ENCODE measurements around the gene NPTN.

The NPTN gene

DNA sequence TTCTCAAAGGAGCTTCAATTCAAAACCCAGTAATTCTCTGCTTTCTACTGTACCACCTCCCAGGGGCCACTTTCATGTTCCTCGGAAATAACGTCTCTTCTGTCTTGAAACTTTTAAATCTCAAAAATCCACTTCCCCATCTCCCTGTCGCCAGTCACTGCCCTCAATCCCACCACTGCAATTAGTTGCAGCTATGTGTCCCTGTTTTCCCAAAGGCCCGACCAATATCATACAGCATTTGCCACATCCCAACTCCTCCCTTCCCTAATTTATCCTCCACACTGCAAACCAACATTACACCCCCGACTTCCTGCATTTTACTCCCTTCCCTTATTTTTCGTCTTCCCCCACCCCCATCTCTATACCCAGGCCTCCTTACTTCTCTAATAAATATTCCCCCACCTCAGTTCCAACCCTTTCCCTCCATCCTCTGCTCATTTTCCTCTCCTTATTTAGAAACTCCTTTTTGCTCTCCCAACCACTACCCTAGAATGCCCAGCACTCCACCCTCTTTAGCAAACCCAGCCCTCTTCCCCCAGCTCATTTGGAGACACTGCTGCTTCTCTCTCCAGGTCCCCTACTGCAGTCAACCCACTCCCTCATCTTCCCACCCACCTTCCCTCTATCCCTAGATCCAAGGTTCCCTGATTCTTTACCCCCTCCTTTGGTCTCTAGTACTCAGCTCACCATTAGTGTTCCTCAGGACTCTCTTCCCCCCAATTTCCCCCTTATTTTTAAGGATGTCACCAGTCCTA is 1.1 kb downstream of the NPTN start:
- DNase-seq: no peak

DNA sequence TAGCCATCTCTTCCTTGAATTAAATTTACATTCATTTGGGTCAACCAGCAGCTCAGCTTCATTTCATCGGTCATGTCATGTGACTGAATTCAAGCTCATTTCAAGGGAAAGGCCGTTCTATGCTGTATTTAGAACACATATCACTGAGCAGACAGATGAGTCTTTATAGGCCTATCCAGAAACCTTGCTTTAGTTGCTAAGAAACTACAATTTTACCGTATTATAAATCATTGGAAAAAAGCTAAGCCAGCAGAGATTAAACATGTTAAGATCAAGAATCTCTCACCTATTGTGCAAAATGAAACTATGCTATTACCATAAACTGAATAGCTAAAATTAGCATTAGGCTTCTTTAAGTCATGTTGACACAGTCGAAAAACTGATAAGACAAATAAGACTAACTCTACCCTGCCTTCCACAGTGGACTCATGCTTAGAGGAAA is 2.2 kb downstream of the NPTN start:
- no peak for DNase-seq

DNA sequence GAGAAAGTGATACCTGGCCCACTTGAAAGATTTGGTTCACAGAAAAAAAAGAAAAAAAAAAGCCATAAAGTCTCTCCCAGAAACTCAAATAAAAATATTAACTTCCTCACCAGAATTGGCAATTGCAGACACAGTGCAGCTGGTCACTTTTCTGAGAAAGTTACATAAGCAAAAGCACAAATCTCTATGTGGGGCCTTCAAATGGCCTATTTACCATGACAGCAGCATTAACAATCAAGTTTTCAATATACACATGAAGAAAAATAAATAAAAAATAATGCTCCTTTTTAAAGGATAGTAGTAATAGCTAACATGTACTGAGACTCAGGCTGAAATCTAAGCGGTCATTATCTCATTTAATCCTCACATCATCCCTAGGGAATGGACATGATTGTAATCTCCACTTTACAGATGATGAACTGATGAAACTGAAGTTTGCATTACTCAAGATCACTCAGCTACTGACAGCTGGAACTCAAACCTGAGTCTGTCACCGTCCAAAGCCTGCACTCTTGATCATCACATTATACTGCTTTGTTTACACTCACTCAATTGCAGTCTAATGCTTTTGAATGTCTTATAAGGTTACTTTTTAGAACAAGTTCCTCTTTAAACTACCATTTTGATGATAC is 3.3 kb downstream of the NPTN start:
- no peak for DNase-seq

DNA sequence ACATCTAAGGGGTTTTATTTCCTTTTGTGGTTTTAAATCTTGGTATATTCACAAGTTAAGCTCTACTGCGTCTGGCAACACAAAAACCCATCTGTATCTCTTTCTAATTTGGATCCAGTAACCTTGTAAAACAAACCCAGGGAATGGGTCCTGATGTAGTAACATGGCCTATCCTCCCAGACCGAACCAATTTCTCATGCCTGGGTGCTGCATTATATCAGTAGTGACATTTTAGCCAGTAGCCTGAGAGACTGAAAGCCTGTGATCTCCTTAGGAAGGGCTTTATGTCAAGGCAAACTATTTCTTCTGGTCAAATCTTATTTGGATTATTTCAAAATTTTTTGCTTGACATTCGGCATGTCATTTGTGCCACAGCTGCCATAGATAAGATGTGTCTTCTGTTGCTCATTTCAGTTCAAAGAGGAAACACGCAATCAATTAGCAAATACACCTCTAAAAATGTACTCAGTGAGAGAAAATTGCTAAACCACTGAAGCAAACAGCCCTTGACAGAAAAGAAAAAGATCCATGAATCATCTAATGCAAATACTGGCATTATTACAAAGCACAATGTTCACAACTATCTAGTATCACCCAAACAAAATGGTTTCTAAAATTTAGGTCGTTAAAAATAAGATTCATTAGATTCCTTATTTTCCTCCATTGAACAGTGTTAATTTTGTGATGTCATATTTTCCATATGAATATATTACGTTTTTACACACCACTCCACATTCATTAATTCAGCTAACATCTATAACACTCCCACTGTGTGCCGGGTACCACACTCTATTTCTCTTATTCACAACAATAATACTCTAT is 4.0 kb downstream of the NPTN start:
- no peak for DNase-seq

DNA sequence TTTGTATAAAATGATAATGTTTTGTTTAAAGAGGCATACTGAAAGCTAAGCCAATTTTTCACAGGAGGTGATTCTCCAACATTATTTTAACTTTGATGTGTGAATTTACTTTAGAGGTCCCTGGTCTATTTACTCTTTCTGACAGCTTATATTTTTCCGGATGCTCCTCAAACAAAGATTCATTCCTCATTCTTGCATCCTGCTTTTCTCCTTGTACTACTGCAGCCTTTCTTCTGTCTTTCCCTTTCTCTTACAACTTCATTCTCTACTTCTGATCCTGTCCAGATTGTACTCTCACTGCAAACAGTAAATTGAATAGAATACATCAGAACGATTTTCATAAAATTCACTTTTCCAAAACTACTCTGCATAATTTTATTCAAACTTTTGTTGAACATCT is 5.1 kb downstream of the NPTN start:
- no peak for DNase-seq

DNA sequence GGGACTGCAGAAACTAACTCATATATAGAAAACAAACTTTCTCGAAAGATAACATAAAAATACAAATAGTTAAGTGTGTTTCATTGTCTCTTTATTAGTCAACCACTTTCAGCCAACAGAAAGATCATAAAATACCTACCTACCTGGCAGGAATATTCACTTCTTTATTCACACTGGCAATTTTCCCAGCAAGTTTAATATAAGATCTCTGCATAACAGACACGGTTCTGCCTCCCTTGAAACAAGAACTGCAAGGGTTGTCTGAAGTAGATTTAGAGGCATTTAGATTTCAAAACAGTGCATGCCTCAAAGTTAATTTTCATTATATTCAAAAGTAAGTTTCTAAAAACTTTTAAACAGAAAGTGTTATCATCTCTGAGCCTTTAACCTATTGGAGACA is 7.1 kb downstream of the NPTN start:
- DNase-seq: no peak

DNA sequence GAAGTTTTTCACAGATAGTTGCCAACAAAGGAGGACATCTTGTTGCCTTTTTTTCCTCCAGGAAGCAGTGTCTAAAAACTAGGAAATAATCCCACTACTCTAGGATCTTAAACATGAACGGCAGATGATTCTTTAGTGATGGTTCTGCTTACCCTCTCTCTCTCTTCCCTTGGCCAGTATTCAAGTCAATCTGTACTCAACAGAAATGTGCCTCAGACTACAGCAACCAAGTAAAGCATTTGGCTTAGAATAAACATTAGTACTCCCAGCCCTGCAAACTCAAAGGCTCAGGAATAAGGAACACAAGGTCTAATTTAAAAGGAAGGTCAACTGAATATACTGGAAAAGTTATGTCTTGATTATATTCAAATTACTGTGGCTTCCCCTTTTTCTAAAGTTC is 8.7 kb downstream of the NPTN start:
- no peak for DNase-seq

DNA sequence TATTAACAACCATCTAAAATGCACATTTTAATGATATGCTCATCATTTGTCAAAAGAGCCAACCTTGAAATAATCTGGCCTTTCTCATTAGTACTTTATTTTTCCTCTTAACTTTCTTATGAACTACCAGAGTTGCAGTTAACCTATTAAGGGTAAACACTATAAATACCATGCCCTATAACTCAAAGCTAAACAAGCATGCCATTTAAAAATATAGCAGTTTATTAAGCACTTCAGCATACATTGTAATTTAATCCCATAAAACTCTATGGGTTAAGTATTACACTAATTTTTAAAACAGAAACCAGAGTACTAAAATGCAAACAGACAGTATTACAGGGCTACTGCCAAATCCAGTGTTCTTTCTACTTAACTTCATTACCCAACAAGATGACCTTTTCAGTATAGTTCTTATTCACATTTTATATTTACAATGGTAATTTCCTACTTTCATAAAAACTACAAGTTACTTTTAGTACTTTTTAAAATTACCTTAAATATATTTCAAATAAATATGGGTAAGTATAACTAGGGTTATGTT is 11.8 kb downstream of the NPTN start:
- no peak for DNase-seq

DNA sequence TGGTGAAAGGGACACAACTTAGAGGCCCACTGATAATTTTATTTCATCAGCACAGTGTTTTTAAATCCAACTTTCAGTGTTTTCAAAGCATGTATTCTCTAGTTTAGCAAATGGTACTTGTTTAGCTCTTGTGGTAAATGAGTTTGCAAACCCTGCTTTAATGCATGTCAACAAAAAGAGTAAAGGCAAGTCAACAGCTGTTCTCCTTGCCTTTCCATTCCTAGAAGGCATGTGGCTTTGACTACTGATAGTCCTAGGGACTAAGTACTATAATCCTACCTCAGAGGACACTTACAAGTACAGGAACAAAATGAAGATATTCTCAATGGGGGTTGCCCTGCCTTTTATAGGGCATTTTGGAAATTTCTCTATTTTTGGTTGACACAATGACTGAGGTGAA is 13.1 kb downstream of the NPTN start:
- DNase-seq: no peak

DNA sequence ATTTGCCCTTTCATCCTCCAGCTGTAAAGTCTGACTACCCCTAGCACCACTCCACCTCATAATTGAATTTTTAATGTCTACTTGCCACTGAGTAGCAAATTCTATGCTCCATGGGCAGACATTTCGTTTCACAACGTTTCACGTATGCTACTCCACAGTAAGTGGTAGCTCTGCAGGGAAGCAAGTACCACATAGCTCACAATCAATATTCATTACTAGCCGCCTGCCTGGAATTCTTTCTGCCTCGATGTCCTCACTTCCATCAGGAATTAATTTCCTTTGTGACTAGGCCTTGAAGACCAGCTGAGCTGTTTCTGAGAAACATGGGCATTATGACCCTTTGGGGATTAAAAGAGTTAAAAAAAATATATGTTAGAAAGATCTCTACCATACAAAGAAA is 15.3 kb downstream of the NPTN start:
- no peak for DNase-seq

DNA sequence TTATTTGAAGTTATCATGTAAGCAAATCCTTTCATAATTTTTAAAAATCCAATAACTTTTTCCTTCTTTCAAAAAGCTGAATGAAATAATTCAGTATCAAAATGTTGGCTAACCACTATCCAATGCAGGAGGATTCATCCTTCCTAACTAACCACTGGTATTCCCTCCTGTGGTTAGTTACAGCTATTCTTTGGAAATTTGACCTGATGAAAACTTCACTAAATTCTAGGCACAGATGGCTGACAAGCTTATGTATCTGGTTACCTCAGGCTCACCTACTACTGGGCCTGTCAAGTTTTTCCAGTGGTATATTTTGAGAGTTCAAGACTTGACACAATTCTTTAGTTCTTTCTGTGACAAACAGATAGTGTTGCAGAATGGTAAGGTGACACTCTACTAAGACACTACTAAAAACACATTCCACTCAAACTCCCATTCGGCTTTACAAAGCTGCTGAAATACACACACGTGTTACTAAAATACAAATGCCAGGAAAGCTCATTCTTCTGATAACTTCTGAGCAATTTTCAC is 15.8 kb downstream of the NPTN start:
- no peak for DNase-seq

DNA sequence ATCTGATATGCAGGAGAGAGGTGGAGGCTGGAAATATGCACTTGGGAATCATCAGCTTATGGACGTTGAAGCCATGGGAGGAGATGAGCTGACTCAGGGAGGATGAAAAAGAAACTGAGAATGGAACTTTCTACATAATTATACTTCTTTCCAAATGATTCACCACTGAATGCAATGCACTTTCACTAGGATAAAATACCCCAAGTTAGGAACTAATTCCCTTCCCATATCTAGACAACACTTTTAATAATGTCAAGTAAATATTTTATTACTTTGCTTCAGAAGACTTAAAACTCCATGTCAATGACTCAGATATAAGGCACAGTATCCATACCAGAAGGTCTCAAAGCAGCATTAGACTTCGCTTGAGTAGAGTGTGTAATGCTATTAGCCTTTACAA is 24.2 kb downstream of the NPTN start:
- no peak for DNase-seq

DNA sequence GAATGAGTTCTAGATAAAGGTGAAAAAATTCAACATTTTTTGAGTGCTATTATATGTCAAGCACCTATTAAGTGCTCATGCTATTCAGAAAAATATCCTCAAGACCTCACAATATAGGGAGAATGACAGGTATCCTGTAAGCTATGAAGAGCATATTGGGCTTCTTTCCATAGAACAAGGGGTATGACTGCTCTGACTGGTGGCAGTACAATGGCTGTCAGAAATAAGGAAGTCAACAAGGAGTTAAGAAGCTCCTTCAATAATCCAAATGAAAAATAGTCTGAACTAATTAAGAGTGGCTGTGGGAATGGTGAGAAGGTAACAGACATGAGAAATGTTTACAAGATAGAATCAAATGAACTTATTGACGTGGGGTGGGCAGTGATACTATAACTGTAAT is 24.7 kb downstream of the NPTN start:
- DNase-seq: no peak

DNA sequence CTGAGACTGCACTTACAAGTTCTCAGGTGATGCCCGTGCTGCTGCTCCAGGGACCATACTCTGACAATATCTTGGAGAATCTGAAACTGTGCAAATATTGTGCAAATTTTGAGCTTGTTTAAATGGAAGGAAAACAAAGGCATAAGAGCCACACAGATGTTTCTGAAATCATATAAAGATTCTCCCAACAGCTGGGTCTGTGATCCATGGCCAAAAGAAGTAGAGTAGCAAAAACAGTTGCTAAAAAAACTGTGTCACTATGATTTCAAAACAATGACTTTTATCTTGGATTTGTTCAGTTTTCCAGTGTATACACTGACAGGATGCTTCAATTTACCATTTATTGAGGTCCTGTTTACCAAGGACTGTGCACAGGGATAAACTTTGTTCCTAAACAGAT is 25.3 kb downstream of the NPTN start:
- DNase-seq: no peak

DNA sequence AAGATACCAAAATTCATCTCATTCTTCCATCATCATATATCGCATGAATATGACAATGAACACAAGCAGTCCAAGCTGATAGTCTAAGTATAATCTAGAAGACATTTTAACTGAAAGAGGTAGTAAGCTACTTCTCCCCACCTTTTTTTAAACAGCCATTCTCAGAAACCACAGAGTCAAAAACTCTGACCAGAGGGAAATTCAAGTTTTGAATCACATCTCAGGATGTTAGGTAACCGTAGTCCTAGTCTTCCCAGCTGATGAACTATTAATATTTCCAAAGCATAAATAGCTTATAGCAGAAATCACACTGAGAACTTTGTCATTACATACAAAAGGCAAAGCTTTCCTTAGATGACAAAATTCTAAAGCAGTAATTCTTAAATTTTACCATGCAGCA is 25.8 kb downstream of the NPTN start:
- no peak for DNase-seq

DNA sequence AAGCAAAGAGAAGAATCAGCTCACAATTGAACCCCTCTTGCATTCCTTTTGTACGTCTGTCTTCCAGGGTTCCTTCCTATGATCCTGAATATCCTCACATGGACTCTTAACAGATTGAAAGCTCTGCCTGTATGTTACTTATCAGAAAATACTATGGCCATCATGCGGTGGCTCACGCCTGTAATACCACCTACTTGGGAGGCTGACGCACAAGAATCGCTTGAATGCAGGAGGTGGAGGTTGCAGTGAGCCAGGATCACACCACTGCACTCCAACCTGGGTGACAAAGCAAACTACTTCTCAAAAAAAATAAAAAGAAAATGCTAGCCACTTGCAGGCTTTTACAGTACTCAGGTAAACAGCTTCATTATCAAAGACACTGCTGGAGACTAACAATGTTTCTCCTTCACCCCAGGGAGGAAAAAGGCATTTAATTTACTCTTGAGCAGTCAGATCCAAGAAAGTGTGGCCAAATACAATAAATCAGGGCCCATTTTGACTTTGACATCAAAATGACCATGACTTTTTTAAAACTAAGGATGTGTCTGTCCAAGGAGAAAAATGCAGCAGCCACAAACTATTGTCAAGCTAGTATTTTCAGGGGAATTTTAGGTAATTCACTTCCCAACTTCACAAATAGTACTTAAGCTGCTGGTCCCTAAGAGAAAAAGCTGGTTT is 27.3 kb downstream of the NPTN start:
- DNase-seq: no peak

DNA sequence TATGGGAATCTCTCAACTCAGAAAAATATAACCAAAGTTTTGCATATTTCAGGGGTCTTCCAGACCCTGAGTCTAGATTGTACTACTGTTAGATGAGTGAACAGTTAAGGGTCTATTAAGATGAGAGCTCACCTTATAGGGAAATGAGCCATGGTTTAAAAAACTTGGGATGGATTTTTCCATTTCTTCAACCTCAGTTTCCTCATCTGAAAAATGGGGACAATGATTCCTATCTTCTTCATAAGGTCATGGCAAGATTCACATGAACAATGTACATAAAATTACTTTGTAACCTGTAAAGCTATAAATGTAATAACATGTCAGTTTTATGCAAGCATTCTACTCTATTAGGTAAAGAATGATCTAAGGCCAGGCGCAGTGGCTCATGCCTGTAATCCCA is 28.7 kb downstream of the NPTN start:
- DNase-seq: no peak

DNA sequence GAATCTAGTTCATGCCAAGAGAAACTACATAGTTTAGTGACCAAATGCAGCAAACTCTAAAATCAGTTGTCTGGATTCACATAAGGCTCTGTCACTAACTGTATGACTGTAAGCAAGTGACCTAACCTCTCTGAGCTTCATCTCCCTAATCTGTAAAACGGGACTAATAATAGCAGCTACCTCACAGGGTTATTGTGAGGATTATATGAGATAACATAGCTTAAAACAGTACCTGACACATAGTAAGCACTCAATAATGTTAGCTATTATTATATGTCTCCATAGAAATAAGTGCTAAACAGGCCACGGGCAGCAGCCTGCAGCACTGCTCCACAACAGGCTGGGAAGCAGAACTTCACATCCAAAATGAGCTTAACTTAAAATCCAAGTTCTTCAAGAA is 30.2 kb downstream of the NPTN start:
- no peak for DNase-seq

DNA sequence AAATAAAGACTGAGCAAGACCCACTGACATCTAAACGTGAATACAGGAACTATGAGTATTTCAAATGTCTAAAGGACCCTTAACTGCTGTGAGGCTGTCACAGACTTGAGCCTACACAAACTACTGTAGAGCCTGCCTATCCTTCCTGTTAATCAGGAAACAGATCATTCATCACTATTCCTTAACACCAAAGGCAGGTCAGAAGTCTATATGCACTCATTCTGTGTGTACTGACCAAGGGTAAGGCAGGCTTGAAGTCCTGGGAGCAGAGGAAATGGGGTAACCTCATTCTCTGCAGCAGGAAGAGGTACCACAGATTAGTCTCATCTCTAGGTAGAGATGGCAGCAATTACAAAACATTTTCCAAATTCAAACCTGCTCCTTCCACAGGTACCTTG is 30.7 kb downstream of the NPTN start:
- DNase-seq: no peak

DNA sequence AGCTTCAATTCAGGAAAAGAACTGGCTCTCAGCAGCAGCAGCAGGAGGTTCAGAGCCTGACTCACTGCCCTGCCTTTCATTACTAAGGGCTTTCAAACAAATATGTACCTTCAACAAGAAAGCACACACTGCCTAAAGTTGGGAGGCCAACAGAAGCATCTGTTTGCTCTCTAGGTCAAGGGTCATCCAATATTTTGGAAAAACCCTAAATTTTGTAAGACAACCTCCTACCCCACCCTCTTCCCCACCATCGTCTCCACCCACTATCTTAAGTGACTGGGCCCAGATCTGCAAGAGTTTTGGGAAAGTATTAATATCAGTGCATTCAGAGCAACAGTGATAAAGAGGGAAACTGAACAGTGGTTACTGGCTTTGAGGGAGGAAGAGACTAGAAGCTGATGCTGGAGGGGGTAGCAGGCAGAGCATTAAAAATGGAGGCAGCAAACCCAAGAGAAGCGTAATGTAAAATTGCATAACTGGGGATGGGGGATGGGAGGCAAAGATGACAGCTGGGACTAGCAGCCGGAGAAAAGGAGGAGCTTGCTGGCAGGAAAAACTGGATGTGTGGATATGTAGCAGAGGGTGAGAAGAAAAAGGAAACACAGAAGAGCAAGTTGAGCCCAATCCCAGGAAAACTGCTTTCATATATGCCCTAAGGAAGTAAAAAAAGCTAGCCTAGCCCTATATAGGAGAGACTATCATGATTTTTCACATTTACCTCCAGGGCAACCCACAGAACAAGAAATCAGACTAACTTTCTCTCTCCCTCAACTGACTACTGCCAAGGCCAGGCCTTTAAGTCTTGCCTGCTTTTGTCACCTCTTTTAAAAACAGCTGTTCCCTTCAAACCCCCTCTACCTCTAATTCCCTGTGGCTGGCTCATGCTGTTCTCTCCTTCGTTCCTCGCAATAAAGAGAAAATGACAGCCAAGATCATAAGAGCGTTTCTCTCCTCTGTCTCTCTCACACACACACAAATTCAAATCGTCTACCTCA is 31.4 kb downstream of the NPTN start:
- no peak for DNase-seq
